ENCODE results near the gene KLHDC9. TPM values are rescaled to one million over a fixed set of nuclear protein-coding genes. Genes with fewer than 3 reads are reported as not detected.
A peak's percentile ranks its signal among the peaks of the same experiment; 100 is the strongest.

Gene KLHDC9
- total RNA-seq, 1 donor from 2014 or later, result 10.7 TPM

GRCh38 chr1:161073474-161074121, 24.6 kb upstream of the KLHDC9 start:
- intact Hi-C loops (cut with DNase I), result no loop called here
- no peak for DNase-seq (ENCODE audit: low spot score)

DNA sequence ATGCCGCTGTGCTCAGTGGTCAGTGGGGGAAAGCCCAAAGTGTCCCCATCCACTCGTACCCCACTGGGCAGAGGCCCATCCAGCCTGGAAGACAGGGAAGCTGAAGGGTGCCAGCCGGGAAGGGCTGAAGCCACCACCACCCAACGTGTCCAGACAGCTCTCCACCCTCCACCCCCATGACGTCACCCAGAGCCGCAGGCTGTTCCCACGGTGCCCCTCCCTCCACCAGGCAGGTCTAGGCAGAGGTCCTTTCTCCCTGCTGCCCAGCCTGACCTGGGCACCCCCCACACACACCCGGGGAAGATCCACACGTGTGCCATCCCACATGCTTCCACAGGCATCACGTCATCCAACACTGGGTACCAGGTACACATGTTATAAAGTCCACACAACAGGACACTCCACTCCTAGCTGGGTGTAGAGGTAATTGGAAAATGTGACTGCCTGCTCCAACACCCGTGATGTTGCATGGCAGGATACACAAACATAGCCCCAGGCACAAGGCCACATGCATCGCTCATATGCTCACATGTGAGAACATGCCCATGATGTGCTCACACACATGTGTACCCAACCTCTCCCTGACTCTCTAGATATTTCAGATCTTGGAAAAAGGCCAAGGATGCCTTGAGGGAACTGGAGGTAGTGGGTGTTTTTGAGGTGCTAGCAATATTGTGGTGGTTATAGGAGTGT, 23.3 kb upstream of the KLHDC9 start:
- no peak for DNase-seq (ENCODE audit: low spot score)
- intact Hi-C loops (cut with DNase I), result no loop called here

- no peak for DNase-seq (ENCODE audit: low spot score)
- intact Hi-C loops (cut with DNase I), result no loop called here
Observed at GRCh38 chr1:161076410-161076809, 21.8 kb upstream of the KLHDC9 start.

- no peak for DNase-seq (ENCODE audit: low spot score)
- intact Hi-C loops (cut with DNase I), result no loop called here
Observed at GRCh38 chr1:161077426-161077825, 20.7 kb upstream of the KLHDC9 start.

- intact Hi-C loops (cut with DNase I), result no loop called here
Observed at GRCh38 chr1:161079436-161080110, 18.6 kb upstream of the KLHDC9 start.

GRCh38 chr1:161080441-161081405, 17.4 kb upstream of the KLHDC9 start:
- intact Hi-C loops (cut with DNase I), result no loop called here
- no peak for DNase-seq (ENCODE audit: low spot score)

More at GRCh38 chr1:161079436-161080110, 18.6 kb upstream of the KLHDC9 start:
- no peak for DNase-seq (ENCODE audit: low spot score)

GRCh38 chr1:161081519-161081918, 16.6 kb upstream of the KLHDC9 start:
- intact Hi-C loops (cut with DNase I), result no loop called here
- no peak for DNase-seq (ENCODE audit: low spot score)

GRCh38 chr1:161082483-161082882, 15.7 kb upstream of the KLHDC9 start:
- intact Hi-C loops (cut with DNase I), result no loop called here
- DNase-seq (ENCODE audit: low spot score), result no peak

GRCh38 chr1:161082996-161083747, 15.0 kb upstream of the KLHDC9 start:
- peak; percentile 82 for DNase-seq (ENCODE audit: low spot score)
- intact Hi-C loops (cut with DNase I), result no loop called here

GRCh38 chr1:161083748-161084596, 14.2 kb upstream of the KLHDC9 start:
- intact Hi-C loops (cut with DNase I), result no loop called here
- no peak for DNase-seq (ENCODE audit: low spot score)

DNA sequence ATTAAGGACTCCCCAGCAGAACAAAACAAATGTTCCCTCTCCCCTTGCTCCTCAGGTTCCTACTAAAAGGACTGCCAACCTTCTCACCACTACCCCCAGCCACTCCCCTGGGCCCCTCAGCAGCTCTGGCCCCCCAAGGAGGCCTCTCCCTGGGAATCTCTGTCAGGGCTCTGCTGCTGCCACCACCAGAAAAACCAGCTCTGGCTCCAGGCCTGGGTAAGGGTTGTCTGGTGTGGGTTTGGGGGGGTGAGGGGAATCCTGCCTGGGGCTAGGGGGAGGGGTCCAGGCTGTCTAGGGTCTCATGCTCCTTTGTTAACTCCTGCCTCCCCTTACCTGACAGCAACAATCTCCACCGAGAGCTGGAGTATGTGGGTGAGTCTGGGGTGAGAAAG, 13.6 kb upstream of the KLHDC9 start:
- DNase-seq (ENCODE audit: low spot score), result no peak
- intact Hi-C loops (cut with DNase I), result no loop called here

- intact Hi-C loops (cut with DNase I), result loop anchor here (5.0 kb wide), 1 partner anchor 83 kb away; no protein-coding TSS in a partner anchor
- no peak for DNase-seq (ENCODE audit: low spot score)
Observed at GRCh38 chr1:161085165-161085564, 13.0 kb upstream of the KLHDC9 start.

DNA sequence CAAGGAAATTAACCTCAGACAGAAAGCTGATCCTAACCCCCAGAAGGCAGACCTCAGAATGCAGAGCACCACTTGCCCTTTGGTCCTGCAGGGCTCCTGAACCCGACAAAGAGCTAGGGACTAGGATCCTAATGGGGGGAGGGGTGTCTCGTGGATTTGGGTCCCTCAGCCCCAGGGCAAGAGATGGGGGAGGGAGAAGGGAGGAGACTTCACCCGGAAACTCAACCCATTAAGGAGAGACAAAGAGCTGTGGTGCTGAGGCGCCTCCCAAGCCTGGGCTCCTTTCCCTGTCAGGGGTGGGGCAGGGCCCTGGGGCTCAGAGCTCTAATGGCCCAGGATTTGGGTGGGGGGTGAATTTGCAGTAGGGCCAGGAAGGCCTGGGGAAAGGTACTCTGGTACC, 11.7 kb upstream of the KLHDC9 start:
- DNase-seq (ENCODE audit: low spot score), result no peak
- intact Hi-C loops (cut with DNase I), result loop anchor here (5.0 kb wide), 1 partner anchor 84 kb away; no protein-coding TSS in a partner anchor

- DNase-seq (ENCODE audit: low spot score), result peak; percentile 38
- intact Hi-C loops (cut with DNase I), result loop anchor here (5.0 kb wide), 1 partner anchor 86 kb away; no protein-coding TSS in a partner anchor
Observed at GRCh38 chr1:161088587-161089110, 9.5 kb upstream of the KLHDC9 start.

DNA sequence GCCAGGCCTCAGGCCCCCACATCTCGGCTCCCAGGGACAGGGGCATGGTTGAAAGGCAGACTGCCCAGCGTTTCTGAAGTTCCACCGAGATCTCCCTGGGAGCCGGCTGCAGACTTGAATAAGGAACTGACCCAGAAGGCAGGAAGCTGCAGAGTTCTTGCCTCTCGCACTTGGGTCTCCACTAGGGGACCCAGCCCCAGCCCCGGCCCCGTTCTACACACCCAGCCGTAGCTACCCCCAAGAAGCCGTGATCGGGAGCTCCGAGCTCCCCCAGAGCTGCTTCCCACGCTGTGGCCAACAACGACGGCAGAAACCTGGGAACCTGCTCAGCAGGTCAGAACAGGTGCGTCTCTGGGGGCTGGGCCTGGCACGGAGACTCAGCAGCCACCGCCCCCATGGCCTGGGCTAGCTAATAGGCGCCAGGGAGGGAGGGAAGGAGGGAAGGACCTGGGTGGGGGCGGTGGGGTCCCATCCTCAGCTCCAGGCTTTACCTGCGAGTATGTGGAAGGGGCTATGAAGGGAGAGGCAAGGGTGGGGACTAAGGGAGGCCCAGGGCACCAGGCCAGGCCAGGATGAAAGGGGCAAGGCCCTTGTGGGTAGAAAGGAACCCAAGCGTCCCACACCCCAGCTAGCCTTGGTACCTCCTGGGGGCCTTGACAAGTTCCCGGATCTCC, 8.8 kb upstream of the KLHDC9 start, which contains the start of gene NECTIN4:
Gene NECTIN4 (minus strand): TSS at position 308 of the 674 bp plus-strand sequence. CDS start 262 bp downstream, at position 46.
- peak; percentile 61 for DNase-seq (ENCODE audit: low spot score)
- intact Hi-C loops (cut with DNase I), result loop anchor here (5.0 kb wide), 1 partner anchor 87 kb away; no protein-coding TSS in a partner anchor

- intact Hi-C loops (cut with DNase I), result loop anchor here (5.0 kb wide), 1 partner anchor 88 kb away; no protein-coding TSS in a partner anchor
- peak; percentile 44 for DNase-seq (ENCODE audit: low spot score)
Observed at GRCh38 chr1:161089938-161090337, 8.2 kb upstream of the KLHDC9 start.

DNA sequence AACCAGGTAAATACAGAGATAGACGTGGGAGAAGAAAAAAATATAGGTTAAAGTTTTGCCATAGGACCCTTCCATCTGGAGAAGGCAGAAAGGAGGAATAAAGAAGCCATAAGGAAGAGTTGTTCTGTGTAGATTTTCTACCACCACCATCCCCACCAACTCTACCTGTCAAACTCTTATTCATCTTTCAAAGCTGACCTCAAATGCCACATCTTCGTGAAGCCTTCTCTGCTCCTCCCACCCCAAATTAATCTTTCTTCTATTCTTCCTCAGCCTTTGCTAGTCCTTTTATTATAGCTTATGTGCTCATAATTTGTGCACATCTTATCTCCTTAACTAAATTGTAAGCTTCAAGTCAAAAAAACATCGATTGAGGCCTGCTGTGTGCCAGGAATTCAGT, 7.5 kb upstream of the KLHDC9 start:
- no peak for DNase-seq (ENCODE audit: low spot score)
- intact Hi-C loops (cut with DNase I), result no loop called here
